ENCODE results near the gene DNAJA2. TPM values are rescaled to one million over a fixed set of nuclear protein-coding genes. Genes with fewer than 3 reads are reported as not detected.

Gene DNAJA2
- total and polyA plus RNA-seq, 8 donors, result 7.5 to 80.6 (median 40.9) TPM

- intact Hi-C loops (cut with DNase I; ENCODE audit: low total_unique reads), result no loop called here
- 92 to 96% (median 93%) methylated on average over 2 of the region's 2 CpGs for WGBS, 5 donors
- no peak overlapping the region for H3K27ac ChIP-seq
- no peak for DNase-seq
- no peaks in the 10 kb centered on the region for H3K9me3 ChIP-seq
- H3K36me3 ChIP-seq, result no peaks in the 10 kb centered on the region
- no peak overlapping the region for H3K4me3 ChIP-seq
- no peaks in the 10 kb centered on the region for H3K27me3 ChIP-seq
- TF ChIP-seq POLR2AphosphoS5 (IDR thresholded peaks at IDR 0.05) (no peak), EP300 (IDR thresholded peaks at IDR 0.05) (no peak)
- TF ChIP-seq, protein P1, sequence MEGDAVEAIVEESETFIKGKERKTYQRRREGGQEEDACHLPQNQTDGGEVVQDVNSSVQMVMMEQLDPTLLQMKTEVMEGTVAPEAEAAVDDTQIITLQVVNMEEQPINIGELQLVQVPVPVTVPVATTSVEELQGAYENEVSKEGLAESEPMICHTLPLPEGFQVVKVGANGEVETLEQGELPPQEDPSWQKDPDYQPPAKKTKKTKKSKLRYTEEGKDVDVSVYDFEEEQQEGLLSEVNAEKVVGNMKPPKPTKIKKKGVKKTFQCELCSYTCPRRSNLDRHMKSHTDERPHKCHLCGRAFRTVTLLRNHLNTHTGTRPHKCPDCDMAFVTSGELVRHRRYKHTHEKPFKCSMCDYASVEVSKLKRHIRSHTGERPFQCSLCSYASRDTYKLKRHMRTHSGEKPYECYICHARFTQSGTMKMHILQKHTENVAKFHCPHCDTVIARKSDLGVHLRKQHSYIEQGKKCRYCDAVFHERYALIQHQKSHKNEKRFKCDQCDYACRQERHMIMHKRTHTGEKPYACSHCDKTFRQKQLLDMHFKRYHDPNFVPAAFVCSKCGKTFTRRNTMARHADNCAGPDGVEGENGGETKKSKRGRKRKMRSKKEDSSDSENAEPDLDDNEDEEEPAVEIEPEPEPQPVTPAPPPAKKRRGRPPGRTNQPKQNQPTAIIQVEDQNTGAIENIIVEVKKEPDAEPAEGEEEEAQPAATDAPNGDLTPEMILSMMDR (IDR thresholded peaks at IDR 0.05), result no peak
- H3K4me1 ChIP-seq, result no peaks in the 10 kb centered on the region
Observed at GRCh38 chr16:46996952-46997458, 23.5 kb upstream of the DNAJA2 start.

DNA sequence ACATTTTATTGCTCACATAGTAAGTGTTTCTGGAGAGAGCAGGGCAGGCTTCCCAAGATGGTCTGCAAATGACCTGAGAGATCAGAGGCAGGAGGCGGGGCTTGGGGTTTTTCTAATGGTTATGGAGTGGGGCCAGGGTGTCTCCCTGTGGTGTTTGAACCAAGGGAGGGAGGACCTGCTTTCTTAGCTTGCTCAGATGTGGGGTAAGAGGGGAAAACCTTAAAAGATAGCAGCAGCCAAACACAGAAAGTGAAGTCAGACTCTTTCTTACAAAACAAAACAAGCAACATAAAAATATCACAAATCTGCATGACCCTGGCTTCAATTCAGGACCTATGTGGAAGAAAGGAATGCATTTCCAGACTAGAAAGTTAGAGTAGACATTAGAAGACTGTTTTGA is 22.9 kb upstream of the DNAJA2 start:
- Histone ChIP-seq H3K4me1 (no peaks in the 10 kb centered on the region), H3K4me3 (no peak overlapping the region), H3K27ac (no peak overlapping the region), H3K9me3 (no peaks in the 10 kb centered on the region), H3K36me3 (no peaks in the 10 kb centered on the region), H3K27me3 (no peaks in the 10 kb centered on the region)
- DNase-seq, result no peak
- 70 to 86% (median 75%) methylated on average over 1 of the region's 1 CpG for WGBS, 5 donors
- intact Hi-C loops (cut with DNase I; ENCODE audit: low total_unique reads), result no loop called here
- no peak for TF ChIP-seq POLR2A (IDR thresholded peaks at IDR 0.05)
- TF ChIP-seq POLR2AphosphoS5 (IDR thresholded peaks at IDR 0.05), result no peak
- TF ChIP-seq, protein P1 (IDR thresholded peaks at IDR 0.05), result no peak
- TF ChIP-seq EP300 (IDR thresholded peaks at IDR 0.05), result no peak

DNA sequence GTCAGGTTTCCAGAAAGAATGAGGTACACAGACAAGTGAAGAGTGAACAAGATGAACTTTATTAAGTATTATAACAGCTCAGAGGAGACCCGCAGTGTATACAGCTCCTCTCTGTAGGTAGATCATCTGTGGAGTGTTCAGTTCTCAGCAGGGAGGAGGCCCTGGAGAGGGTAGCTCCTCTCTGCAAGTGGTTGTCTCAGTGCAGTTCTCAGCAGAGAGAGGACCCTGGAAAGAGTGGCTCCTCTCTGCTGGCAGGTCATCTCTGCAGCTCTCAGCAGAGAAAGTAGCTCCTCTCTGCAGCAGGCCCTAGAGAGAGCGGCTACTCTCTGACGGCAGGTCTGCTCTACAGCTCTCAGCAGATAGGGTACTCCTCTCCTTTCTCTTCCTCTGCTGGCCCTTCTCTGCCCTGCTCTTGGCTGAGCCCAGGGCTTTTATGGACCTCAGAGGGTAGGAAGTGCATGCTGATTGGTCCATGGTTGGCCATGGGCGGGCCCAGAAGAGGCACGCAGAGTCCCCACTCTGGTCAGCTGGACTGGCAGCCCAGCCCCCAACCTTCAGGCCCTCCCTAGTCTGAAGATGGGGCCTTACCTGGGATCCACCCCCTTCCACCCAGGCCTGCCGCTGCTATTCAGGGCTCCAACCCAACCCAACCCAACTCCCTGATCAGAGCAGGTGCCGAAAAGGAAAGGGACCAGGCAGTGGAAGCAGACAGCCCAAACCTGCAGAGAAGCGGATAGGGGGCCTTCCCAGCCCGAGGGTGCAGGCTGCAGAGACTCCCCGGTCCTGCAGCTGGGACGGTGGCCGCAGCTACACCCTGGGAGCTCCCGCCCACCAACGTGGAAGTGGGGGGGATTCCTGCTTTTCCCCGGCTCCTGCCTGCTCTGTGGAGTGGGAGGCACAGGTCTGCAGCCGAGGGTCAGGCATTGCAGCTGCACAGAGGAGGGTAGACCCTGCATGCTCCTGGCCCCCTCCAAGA is 18.5 kb upstream of the DNAJA2 start:
- Histone ChIP-seq H3K36me3 (no peaks in the 10 kb centered on the region), H3K4me3 (no peak overlapping the region), H3K27ac (no peak overlapping the region), H3K27me3 (no peaks in the 10 kb centered on the region), H3K9me3 (no peaks in the 10 kb centered on the region), H3K4me1 (no peaks in the 10 kb centered on the region)
- DNase-seq, result no peak
- TF ChIP-seq POLR2AphosphoS5 (IDR thresholded peaks at IDR 0.05) (no peak), EP300 (IDR thresholded peaks at IDR 0.05) (no peak), POLR2A (IDR thresholded peaks at IDR 0.05) (no peak)
- TF ChIP-seq, protein P1 (IDR thresholded peaks at IDR 0.05), result no peak
- WGBS, 5 donors, result 87 to 96% (median 92%) methylated on average over 5 to 16 of the region's 16 CpGs
- intact Hi-C loops (cut with DNase I; ENCODE audit: low total_unique reads), result no loop called here

DNA sequence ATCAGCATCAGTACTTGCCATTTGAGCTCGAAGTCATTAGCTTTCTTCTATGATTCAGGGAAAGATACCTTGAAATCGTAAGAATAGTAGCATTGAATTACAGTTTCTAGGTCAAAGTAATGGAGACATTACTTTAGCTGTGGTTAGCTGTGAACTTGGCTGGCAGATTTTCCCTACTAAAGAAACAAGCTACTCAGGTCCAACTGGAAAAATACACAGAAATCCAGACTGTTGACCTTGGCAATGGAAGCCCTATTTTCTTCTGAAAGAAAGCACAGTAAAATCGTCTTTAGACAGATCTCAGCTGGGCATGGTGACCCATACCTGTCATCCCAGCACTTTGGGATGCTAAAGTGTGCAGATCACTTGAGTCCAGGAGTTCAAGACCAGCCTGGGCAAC is 13.4 kb upstream of the DNAJA2 start:
- DNase-seq, result peak in 1 of 2 donors; percentile 13
- no peaks in the 10 kb centered on the region for H3K36me3 ChIP-seq
- no peak overlapping the region for H3K4me3 ChIP-seq
- H3K4me1 ChIP-seq, result no peaks in the 10 kb centered on the region
- no peak overlapping the region for H3K27ac ChIP-seq
- intact Hi-C loops (cut with DNase I; ENCODE audit: low total_unique reads), result no loop called here
- 31 to 43% (median 38%) methylated on average over 3 of the region's 3 CpGs for WGBS, 5 donors
- no peak for TF ChIP-seq POLR2A (IDR thresholded peaks at IDR 0.05)
- TF ChIP-seq EP300 (IDR thresholded peaks at IDR 0.05), result no peak
- no peak for TF ChIP-seq POLR2AphosphoS5 (IDR thresholded peaks at IDR 0.05)
- no peaks in the 10 kb centered on the region for H3K9me3 ChIP-seq
- H3K27me3 ChIP-seq, result no peaks in the 10 kb centered on the region

Data from stomach (tissue), 9 donors.